H1 (cell line): ENCODE results near the gene HS6ST1. TPM values are rescaled to one million over a fixed set of nuclear protein-coding genes. Genes with fewer than 3 reads are reported as not detected.

Source experiments
- CBX5 ChIP-seq: fragments of 300-800, 300-1000 bp; sonication (generic); IDR thresholded peaks from 2 replicates; pipeline ENCODE4 v1.7.1; 2016; ENCODE audit warnings: antibody characterized with exemption, low read length, low read depth
- CBX8 ChIP-seq: fragments of 300-800, 300-1000 bp; sonication (generic); IDR thresholded peaks from 2 replicates; pipeline ENCODE4 v1.7.1; 2016; ENCODE audit warnings: low read depth, low read length, borderline replicate concordance
- CHD7 ChIP-seq: fragments of 300-600 bp; sonication (generic); IDR thresholded peaks from 2 replicates; pipeline ENCODE4 v1.7.1; 2012; ENCODE audit warnings: low read length, moderate library complexity, mild to moderate bottlenecking, inconsistent platforms; ENCODE audit not compliant: insufficient replicate concordance
- SIX5 ChIP-seq: IDR thresholded peaks from 2 replicates; pipeline ENCODE4 v1.6.1; 2011; ENCODE audit warnings: mild to moderate bottlenecking, low read depth, low read length
- YY1 ChIP-seq: IDR thresholded peaks from 2 replicates; pipeline ENCODE4 v1.6.1; 2011; ENCODE audit warnings: low read depth, mild to moderate bottlenecking, low read length
- polyA plus RNA-seq, 7 experiments: library from polyadenylated mRNA; depleted of rRNA in 3 of 7; stranded (reverse) in 5 of 7; unstranded in 2 of 7; fragments of >200 nt in 5 of 7; fragments of 200-250 nt in 2 of 7; gene quantifications; 1 replicate in 5 of 7; 2 replicates in 1 of 7; 4 replicates in 1 of 7; pipeline versions ENCODE4 v1.2.1 to v1.2.3, GENCODE V29; 2011 to 2013; ENCODE audit warnings: missing spikeins in 2 of 7, mixed read lengths in 2 of 7
- total RNA-seq: library from RNA; stranded (reverse); fragmentation: NEBNext Ultra II Directional; extraction: Animal tissue kit (Norgen Biotek cat#: 25700); gene quantifications from 2 replicates; pipeline ENCODE4 v1.2.1, GENCODE V29; 2021
- TF ChIP-seq, protein P1 (sequence below): IDR thresholded peaks from 2 replicates; pipeline ENCODE4 v1.6.1; 2011; ENCODE audit warnings: low read depth, mild to moderate bottlenecking, low read length; ENCODE audit not compliant: insufficient read depth

Gene HS6ST1
- total and polyA plus RNA-seq, 2 of the 8 experiments (the other 6 are each of a cell fraction or from before 2014, with no cell fraction given): 37.4 to 74.6 TPM

GRCh38 chr2:128292599-128293425 is 25.9 kb downstream of the HS6ST1 start (continued):
- TF ChIP-seq CHD7: no peak
- TF ChIP-seq SIX5: no peak
- TF ChIP-seq YY1: no peak
- TF ChIP-seq, protein P1, sequence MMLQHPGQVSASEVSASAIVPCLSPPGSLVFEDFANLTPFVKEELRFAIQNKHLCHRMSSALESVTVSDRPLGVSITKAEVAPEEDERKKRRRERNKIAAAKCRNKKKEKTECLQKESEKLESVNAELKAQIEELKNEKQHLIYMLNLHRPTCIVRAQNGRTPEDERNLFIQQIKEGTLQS: no peak
- TF ChIP-seq CBX8: no peak
- TF ChIP-seq CBX5: no peak
- TF ChIP-seq, all 59 proteins: peak for 0
